GM19023 (cell line): Measurements from ENCODE around the gene AGK.
"Not testable (repeated sequence)": the region's sequence is repeated elsewhere in the genome, so short reads cannot be mapped to it uniquely, and the experiment has no call there.

Experiments used
- ATAC-seq: cut with Tn5 transposase; IDR thresholded peaks from one replicate; pipeline ENCODE4 v1.9.1; 2021; ENCODE audit warnings: mild to moderate bottlenecking, moderate library complexity; ENCODE audit not compliant: unreplicated experiment

AGK gene

DNA sequence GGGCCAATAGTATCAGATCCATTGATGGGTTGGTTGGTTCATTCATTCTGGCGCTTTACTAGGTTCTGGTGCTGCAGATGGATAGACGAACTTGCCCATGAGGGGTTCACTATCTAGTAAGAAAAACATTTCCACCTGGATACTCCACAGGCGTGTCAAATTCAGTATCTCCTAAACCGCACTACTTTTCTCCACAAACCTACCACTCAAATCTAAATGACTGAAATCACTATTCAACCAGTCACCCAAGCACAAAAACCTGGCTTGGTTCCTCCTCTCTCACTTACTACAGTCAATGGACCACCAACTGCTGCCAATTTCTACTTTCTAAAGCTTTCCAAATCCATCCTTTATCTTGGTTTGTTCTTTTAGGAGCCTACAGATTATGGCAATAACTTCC is 572 bp downstream of the AGK start:
- ATAC-seq, result peak; percentile 5

DNA sequence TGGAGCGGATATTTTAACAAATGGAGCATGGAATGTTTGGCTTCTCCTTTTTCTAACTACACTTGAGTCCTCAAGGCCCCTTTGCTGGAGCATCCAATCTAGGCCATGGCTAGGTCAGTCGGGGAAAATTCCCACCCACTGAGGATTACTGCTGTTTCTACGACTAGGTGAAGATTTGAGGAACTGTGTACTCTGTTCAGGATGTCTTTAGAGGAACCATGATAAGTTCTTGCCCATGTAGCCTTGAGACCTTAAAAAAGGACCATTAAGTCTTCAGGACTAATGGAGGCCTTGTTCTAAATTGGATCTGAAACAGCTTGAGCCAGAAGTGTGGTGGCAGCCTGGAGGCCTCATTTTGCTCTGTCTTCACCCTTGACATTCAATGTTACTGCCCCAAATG is 6.2 kb downstream of the AGK start:
- ATAC-seq, result no peak

DNA sequence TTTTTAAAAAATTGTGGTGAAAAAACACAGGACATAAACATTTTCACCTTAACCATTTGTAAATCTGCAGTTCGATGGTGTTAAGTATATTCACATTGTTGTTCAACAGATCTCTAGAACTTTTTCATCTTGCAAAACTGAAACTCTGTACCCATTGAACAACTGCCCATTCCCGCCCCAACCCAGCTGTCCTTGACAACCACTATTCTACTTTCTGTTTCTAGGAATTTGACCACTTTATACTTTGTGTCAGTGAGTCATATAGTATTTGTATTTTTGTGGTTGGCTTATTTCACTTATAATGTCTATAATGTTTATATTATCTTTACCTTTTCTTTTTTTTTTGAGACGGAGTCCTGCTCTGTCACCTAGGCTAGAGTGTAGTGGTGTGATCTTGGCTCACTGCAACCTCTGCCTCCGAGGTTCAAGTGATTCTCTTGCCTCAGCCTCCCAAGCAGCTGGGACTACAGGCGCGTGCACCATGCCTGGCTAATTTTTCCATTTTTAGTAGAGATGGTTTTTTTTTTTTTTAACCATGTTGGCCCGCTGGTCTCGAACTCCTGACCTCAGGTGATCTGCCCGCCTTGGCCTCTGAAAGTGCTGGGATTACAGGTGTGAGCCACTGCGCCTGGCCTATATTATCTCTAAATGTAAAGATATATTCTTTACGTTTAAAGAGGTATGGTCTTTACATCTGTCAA is 6.8 kb downstream of the AGK start:
- not testable (repeated sequence) for ATAC-seq

DNA sequence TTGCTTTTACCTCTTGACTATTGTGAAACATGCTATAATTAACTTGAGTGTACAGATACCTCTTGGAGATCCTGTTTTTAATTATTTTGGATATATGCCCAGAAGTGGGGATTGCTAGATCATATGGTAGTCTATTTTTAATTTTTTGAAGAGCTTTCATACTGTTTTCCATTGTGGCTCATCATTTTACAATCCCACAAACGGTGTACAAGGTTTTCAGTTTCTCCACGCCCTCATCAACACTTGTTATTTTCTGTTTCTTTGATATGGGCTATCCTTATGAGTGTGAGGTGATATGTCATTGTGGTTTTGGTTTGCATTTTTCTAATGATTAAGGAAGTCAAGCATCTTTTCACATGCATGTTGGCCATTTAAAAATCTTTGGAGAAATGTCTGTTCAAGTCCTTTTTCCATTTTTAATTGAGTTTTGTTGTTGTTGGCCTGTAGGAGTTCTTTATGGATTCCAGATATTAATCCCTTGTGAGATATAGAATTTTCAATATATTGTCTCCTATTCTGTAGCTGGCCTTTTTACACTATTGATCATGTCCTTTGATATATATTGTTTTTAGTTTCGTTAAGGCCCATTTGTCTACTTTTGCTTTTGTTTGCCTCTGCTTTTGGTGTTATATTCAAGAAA is 7.5 kb downstream of the AGK start:
- peak; percentile 66 for ATAC-seq

DNA sequence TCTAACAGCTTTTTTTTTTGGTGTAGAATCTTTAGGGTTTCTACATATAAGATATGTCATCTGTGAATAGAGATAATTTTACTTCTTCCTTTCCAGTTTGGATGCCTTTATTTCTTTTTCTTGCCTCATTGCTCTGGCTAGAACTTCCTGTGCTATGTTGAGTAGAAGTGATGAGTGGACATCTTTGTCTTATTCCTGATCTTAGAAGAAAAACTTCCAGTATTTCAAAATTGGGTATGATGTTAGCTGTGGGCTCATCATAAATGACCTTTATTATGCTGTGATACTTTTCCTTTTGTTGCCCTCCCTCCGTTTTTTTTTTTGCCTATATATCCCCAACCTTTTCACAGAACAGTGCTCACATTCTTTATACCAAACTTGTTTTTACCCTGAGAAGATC is 8.8 kb downstream of the AGK start:
- no peak for ATAC-seq

DNA sequence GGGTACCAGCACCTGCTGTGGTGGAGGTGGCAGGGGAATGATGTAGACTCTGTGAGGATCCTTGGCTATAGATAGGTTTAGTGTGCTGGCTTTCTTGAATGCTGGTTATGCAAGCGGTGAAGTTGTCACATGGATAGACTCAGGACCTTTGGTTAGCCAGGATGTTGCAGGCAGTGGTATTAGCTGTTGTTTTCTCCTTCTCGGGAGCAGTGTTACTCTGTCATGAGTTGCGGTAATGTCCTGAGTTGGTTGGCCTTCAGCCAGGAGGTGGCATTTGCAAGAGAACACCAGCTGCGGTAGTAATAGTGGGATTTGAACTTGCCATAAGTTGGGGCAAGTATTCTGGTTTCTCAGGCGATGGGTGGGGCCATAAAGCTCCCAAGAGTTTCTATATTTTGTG is 10.8 kb downstream of the AGK start:
- ATAC-seq, result no peak

DNA sequence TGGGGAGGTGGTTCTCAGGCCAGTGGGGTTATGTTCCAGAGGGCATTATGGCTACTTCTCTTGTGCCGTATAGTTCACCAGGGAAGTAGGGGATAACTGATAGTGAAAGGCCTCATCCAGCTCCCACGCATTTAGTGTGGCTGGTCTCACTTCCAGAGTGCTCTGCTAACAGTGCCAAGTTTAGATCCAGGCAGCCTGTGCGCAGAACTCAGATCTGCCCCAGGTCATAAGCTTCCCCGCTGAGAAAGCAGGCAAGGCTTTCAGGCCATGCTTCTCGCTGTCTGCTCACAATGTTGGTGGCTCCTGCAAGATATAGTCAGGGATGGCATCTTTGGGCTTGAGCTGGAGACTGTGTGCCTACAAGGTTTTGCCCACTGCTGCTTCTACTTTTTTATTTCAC is 11.3 kb downstream of the AGK start:
- no peak for ATAC-seq

DNA sequence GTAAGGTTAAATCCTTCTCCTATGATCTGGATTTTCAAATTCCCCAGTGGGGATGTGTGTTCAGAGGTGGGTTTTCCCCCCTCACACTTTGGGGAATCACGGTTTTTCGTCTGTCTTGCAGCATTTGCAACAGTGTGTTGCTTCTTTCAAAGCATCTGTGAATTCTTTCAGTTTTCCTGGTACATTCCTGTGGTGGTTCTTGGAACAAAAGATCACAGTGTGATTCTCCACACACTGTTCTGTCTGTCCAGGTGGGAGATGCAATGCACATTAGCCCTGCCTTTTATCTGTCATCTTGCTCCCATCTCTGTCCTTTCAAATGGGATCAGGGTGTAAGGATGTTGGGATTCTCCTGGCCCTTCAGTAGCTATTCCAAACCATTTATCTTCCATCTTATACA is 11.8 kb downstream of the AGK start:
- no peak for ATAC-seq

DNA sequence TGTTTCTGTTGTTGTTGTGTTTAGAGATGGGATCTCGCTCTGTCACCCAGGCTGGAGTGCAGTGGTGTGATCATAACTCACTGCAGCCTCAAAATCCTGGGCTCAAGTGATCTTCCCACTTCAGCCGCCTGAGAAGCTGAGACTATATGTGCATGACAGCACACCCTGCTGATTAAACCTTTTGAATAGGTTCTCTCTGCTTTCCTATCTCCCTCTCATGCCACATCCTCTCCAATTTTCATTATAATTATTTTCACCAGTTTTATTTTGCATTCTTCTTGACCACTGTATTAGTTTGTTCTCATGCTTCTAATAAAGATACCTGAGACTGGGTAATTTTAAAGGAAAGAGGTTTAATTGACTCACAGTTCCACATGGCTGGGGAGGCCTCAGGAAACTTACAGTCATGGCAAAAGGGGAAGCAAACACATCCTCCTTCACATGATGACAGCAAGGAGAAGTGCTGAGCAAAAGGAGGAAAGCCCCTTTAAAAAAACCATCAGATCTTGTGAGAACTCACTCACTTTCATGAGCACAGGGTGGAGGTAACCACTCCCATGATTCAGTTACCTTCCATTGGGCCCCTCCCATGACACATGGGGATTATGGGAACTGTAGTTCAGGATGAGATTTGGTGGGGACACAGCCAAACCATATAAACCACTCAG is 12.9 kb downstream of the AGK start:
- ATAC-seq, result peak; percentile 64

DNA sequence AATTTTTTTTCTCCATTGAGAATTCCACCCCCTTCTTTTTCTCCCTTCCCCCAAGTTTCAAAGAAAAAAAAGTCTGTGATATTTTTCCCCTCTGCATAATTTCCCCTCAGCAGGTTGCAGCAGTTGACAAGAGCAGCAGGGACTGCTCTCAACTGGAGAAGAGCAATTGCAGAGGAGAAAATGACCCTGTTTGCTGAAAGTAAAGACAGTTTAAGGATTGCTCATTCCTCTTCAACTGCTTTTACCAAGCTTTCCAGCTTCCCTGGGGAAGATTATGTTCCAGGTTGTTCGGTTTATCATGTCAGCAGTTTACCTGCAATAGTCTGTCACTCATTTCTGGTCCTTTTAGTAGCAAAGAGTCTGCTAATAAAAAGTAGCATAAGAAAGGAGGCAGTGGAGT is 16.2 kb downstream of the AGK start:
- ATAC-seq, result no peak

DNA sequence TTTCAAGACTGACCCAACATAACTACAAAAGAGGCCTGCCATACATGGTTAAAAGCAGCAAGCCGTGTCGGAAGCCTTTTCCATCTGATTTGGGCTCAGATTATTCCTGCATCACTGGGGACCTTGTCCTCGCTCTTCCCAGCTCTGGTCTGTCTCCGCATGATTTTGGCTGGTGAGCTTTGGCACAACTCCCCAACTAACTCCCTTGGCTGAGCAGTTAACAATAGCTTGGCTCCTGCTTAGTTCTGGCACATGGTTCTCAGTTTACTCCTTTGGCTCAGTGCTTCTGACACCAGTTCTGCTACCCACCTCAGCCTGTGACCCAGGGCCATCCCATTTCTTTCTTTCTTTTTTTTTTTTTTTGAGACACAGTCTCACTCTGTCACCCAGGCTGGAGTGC is 17.0 kb downstream of the AGK start:
- ATAC-seq, result no peak

DNA sequence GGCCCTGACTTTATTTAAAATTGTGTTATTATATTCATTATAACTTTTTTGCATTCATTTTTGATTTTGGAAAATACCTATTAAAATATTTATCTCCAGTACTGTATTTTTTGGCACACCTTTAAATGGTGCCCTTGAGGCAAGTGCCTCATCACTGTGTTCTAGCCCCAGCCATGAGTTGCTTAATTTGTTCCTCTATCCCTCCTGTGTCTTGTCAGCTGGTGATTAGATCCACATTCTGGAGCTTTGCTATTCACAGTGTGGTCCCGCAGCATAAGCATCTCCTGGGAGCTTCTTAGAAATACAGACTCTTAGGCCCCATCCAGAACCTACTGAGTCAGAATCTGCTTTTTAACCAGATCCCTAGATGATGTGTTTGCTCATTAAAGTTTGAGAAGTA is 19.8 kb downstream of the AGK start:
- ATAC-seq, result no peak

DNA sequence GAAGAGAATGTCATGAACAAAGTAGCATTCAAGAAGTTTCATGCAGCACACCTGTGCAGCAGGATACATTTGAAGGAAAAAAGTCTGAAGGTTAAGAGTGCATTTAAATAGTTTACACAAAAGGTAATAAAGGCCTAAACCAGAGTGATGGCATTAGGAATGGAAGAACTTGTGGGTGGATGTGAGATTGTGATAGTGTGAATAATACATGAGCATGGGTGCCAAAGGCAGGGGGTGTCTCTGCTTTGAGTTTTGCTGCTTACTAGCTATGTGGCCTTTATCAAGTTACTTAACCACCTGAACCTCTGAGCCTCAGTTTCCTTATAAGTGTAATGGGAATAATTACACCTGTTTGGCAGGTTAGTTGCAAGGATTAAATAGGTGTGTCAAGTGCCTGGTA is 21.0 kb downstream of the AGK start:
- ATAC-seq, result no peak

DNA sequence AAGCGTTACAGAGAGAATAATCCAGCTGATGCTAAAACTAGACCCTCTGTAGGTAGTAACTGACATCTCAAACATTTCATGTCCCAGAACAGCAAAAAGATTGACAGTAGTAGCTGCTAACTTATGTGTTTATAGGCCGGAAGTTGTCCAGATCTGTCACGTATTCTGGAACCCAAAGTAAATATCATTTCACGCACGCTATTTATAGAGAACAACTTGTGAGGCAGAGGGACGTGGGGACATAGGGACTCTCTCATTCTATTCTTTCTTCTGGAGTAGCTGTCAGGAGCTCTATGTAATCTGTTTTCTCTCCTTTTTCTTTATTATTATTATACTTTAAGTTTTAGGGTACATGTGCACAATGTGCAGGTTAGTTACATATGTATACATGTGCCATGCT is 22.3 kb downstream of the AGK start:
- no peak for ATAC-seq

DNA sequence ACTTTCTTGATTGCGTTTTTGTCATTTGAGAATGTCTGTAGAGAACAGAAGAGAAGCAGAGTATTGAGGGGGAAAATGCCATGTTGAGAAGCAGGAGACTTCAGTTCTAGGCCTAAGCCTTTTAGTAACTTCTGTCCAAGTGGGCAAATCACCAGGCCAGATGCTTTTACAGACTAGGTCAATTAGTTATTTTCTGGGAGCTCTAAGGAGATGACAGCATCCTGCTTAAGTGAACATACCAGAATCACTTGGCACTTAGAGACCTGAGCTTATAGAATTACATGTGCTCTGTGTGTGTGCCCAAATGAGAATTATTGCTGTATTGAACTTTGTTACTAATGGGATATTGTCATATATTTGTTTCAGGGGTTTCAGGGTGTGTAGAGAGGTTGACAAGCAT is 24.0 kb downstream of the AGK start:
- no peak for ATAC-seq

DNA sequence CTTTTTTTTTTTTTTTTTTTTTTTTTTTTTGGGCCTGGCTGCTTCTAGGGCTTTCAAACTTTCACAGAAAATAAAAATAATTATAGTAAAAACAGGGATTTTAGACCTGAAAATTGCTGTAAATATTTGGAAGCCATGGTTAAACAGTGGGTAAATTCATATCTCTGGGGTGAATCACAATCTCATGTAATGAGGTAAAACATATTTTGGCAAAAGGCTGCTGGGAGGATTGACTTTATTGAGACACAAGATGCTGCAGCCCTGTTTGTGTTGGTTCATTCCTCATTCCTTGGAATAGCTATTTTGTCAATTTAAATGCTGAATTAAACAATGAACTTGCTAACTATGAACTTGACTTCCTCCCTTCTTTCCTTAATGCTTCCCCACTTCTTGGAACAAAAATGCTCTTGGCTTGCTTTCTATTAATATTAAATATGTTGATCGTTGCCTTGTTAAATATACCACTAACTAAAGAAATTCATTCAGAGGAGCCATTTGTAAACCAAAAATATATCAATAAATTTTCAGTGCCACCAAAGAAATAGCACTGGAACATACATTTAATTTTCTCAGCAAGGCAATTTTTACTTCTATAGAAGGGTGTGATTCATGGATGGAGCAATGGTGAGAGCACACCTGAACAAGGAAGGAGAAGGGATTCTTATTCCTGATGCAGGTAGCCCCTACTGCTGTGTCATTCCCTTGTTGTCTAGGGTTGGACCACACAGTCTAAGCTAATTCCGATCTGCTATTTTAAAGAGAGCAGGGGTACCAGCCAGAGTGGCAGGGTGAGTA is 24.6 kb downstream of the AGK start:
- no peak for ATAC-seq

DNA sequence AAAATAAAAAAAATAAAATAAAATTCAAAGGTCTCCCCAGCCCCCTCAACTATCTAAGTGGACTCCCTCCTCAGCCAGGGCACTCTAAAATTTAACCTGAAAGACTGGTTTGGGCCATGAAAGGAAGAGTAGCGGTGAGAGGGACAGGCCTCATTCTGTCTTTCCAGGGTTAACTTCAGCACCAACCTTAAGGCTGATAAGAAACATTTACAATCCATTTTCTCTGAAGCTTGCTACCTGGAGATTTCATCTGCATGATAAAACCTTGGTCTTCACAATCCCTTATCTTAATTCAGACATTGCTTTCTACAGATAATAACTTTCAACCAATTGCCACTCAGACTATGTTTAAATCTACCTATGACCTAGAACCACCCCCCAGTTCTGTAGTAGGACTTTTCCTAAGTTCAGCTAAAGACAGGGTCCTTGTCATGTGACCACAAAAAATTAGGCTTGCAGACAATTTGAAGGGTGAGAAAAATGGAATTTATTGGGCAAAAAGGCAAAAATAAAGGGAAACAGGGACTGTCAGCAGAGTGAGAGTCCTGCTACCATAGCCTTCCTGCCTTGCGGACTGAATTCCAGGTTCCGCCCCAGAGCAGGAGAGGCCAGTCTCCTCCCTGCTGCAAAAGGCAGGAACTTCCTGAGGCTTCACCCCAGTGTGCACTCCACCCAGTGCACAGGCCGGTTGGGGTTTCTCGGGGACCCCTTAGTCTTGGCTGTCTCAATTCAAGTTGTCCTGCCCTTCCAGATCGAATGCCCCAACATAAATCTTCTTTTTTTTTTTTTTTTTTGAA is 26.0 kb downstream of the AGK start:
- no peak for ATAC-seq

DNA sequence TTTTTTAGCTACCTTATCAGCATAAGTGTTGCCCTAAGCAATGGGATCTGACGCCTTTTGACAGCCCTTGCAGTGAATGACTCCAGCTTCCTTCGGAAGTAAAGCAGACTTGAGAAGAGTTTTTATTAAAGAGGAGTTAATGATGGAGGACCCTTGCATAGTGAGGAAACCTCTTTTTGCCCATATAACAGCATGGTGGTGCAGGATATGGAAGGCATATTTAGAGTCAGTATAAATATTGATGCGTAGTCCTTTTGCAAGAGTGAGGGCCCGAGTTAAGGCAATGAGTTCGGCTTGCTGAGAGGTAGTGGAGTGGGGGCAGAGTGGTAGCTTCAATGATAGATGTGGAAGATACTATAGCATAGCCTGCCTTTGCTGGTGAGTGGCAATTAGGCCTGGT is 28.7 kb downstream of the AGK start:
- ATAC-seq, result not testable (repeated sequence)

DNA sequence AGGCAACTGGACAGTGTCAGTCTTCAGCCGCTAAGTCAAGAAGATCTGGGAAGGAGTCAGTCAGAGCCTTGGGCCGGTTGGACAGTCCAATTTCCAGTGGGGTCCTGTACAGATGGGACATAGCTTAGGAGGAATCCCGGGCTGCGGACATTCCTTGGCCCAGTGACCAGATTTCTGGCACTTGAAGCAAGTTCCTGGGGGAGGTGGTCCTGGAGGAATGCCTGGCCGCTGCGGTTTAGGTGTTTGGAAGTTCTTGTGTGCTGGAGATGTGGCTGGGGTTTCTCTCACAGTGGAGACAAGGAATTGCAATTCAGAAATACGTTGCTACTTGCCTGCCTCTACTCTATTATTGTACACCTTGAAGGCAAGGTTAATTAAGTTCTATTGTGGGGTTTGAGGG is 30.9 kb downstream of the AGK start:
- not testable (repeated sequence) for ATAC-seq

DNA sequence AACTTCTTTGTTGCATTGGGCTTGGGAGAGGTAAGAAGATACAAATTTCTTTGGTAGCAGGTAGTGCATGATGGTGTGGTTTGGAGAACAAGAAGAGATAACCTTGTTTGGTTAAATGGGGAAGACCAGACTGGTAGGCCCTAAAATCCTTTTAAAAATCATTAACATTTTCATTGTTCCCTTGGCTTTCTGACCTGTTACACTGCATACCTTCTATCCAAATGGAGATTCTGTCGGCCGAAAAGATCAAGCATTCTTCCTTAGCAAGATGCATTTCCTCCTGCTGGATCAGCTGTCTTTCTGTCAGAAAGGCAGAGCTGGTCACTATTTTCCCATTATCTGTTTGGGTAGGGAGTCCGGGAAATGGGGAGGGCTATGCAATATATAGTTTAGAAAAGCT is 33.7 kb downstream of the AGK start:
- ATAC-seq, result no peak
